Small intestine (tissue), 7 donors: ENCODE results near the gene PREPL. TPM values are rescaled to one million over a fixed set of nuclear protein-coding genes. Genes with fewer than 3 reads are reported as not detected.

Experiments
- DNase-seq, 2 donors: peaks; one replicate each; pipeline versions ENCODE4 v3.0.0 to v3.0.0-alpha.2; 2013
- FAIRE-seq: peaks from 2 replicates; lab custom pipeline; 2012; peaks lifted over from hg19 to GRCh38; lab: Jason Lieb, UNC
- H3K27ac ChIP-seq, 3 donors: one replicate each; pipeline ENCODE4 v1.5.1; 2013; ENCODE audit warnings: low read length in 2 of 3, mild to moderate bottlenecking in 2 of 3, control low read depth in 1 of 3, inconsistent platforms in 1 of 3, low read depth in 1 of 3, moderate library complexity in 1 of 3
- H3K27me3 ChIP-seq, 3 donors: one replicate each; pipeline ENCODE4 v1.6.1; 2013; ENCODE audit warnings: low read length in 3 of 3, inconsistent platforms in 1 of 3; ENCODE audit not compliant: control insufficient read depth in 3 of 3, insufficient read depth in 3 of 3
- H3K36me3 ChIP-seq, 3 donors: one replicate each; pipeline ENCODE4 v1.6.1; 2013; ENCODE audit warnings: low read length in 3 of 3, inconsistent platforms in 1 of 3, low read depth in 1 of 3, mild to moderate bottlenecking in 1 of 3, moderate library complexity in 1 of 3; ENCODE audit not compliant: control insufficient read depth in 3 of 3, insufficient read depth in 2 of 3
- H3K4me1 ChIP-seq, 3 donors: one replicate each; pipeline ENCODE4 v1.6.1; 2013; ENCODE audit warnings: low read length in 2 of 3, inconsistent platforms in 1 of 3, low read depth in 1 of 3, mild to moderate bottlenecking in 1 of 3, moderate library complexity in 1 of 3; ENCODE audit not compliant: control insufficient read depth in 3 of 3, insufficient read depth in 2 of 3
- H3K4me3 ChIP-seq, 3 donors: one replicate each; pipeline ENCODE4 v1.5.1; 2013; ENCODE audit warnings: low read length in 3 of 3, control low read depth in 1 of 3, inconsistent platforms in 1 of 3, low read depth in 1 of 3, mild to moderate bottlenecking in 1 of 3, moderate library complexity in 1 of 3
- H3K9me3 ChIP-seq, 2 donors: one replicate each; pipeline ENCODE4 v1.6.1; 2013; ENCODE audit warnings: low read depth in 1 of 2, low read length in 1 of 2; ENCODE audit not compliant: control insufficient read depth in 2 of 2, insufficient read depth in 1 of 2
- WGBS, 3 donors: extraction: QIAGEN DNeasy Blood & Tissue Kit; methylation state at CpG; one replicate each; pipeline ENCODE4 v1.1.7; 2013; 5-methylcytosine and 5-hydroxymethylcytosine counted together
- polyA plus RNA-seq, 4 donors: library from polyadenylated mRNA; stranded (reverse) in 3 of 4; unstranded in 1 of 4; fragments of 200-250 nt in 3 of 4; fragments of 120-200 nt in 1 of 4; gene quantifications; one replicate each; pipeline versions ENCODE4 v1.2.1 to v1.2.3, GENCODE V29; 2013
- donor health status: healthy with polysubstance abuse.
- donor health status: control.
- donor health status: control.
- donor health status: Bipolar disorder and iron deficiency.
- donor health status: healthy.

PREPL gene
- polyA plus RNA-seq, 4 donors: 4.3 to 46.9 (median 11.3) TPM

- no peak overlapping the region for H3K27ac ChIP-seq
- no peaks in the 10 kb centered on the region for H3K36me3 ChIP-seq
- H3K4me3 ChIP-seq: no peak overlapping the region
- peaks cover 0 to 14% of the 10 kb centered on the region in 2 donors for H3K9me3 ChIP-seq
- WGBS, 3 donors: 44 to 61% (median 60%) methylated on average over 3 of the region's 3 CpGs
- no peaks in the 10 kb centered on the region for H3K27me3 ChIP-seq
- peaks cover 0 to 9% (median 3%) of the 10 kb centered on the region in 3 donors for H3K4me1 ChIP-seq
- no peak for FAIRE-seq
- DNase-seq: no peak
These were observed 88.2 kb downstream of the PREPL start for GRCh38 chr2:44273076-44273475.

- DNase-seq (no peak), FAIRE-seq (no peak)
- Histone ChIP-seq H3K27ac (no peak overlapping the region), H3K4me3 (no peak overlapping the region), H3K27me3 (no peaks in the 10 kb centered on the region), H3K36me3 (no peaks in the 10 kb centered on the region), H3K4me1 (peaks cover 0 to 7% (median 3%) of the 10 kb centered on the region in 3 donors), H3K9me3 (peaks cover 0 to 14% of the 10 kb centered on the region in 2 donors)
- WGBS, 3 donors: 95 to 97% (median 96%) methylated on average over 7 of the region's 7 CpGs
These were observed 90.0 kb downstream of the PREPL start for GRCh38 chr2:44271296-44271695.

- Histone ChIP-seq H3K9me3 (peaks cover 0 to 14% of the 10 kb centered on the region in 2 donors), H3K36me3 (no peaks in the 10 kb centered on the region), H3K4me3 (no peak overlapping the region), H3K27ac (no peak overlapping the region), H3K4me1 (peaks cover 0 to 3% (median 3%) of the 10 kb centered on the region in 3 donors), H3K27me3 (no peaks in the 10 kb centered on the region)
- 27 to 65% (median 32%) methylated on average over 1 of the region's 1 CpG for WGBS, 3 donors
- peak in 1 of 2 donors; percentile 51 for DNase-seq
- FAIRE-seq: no peak
These were observed 91.5 kb downstream of the PREPL start for GRCh38 chr2:44269831-44270230.

- Histone ChIP-seq H3K36me3 (no peaks in the 10 kb centered on the region), H3K4me1 (peaks cover 0 to 3% (median 3%) of the 10 kb centered on the region in 3 donors), H3K9me3 (peaks cover 0 to 14% of the 10 kb centered on the region in 2 donors), H3K27ac (no peak overlapping the region), H3K4me3 (no peak overlapping the region), H3K27me3 (no peaks in the 10 kb centered on the region)
- DNase-seq (no peak), FAIRE-seq (no peak)
- WGBS, 3 donors: 71 to 87% (median 80%) methylated on average over 7 of the region's 7 CpGs
These were observed 93.3 kb downstream of the PREPL start for GRCh38 chr2:44267796-44268648.

Other genes starting within 250 kb of the PREPL start
- gene PPM1B, start 192.6 kb downstream of the PREPL start, polyA plus RNA-seq: 10 to 100 TPM; 24.3 to 38.9 (median 28.4) TPM
- gene SLC3A1, start 86.0 kb downstream of the PREPL start, polyA plus RNA-seq: 100 to 1,000 TPM in 1 of 4 donors, 10 to 100 TPM in 3; 22.6 to 186 (median 73.8) TPM
- 1 to 10 TPM; 3.5 to 9.6 (median 6.9) TPM for gene CAMKMT, start 453 bp upstream of the PREPL start, polyA plus RNA-seq